SK-MEL-5 (cell line): ENCODE results near the gene GABARAPL1. TPM values are rescaled to one million over a fixed set of nuclear protein-coding genes. Genes with fewer than 3 reads are reported as not detected.
A peak's percentile ranks its signal among the peaks of the same experiment; 100 is the strongest.
"Not testable (repeated sequence)": the region's sequence is repeated elsewhere in the genome, so short reads cannot be mapped to it uniquely, and the experiment has no call there.

ENCODE experiments used
- DNase-seq: peaks from one replicate; pipeline ENCODE4 v3.0.0-alpha.2; 2016; ENCODE audit warnings: low read depth, low spot score
- in situ Hi-C: cut with HindIII; loops from 2 replicates; pipeline ENCODE4 v1.10.0; 2016; ENCODE audit warnings: low sequenced_read_pairs, high pct_unique_total_duplicates, low pct_unique_long_range_greater_than_20kb
- total RNA-seq: library from RNA; depleted of rRNA; stranded (reverse); fragments of >200 nt; shearing (Covaris generic); gene quantifications from 2 replicates; pipeline ENCODE4 v1.2.3, GENCODE V29; 2014

GABARAPL1 gene
- total RNA-seq, 1 experiment from 2014 or later = 57.2 TPM

DNA sequence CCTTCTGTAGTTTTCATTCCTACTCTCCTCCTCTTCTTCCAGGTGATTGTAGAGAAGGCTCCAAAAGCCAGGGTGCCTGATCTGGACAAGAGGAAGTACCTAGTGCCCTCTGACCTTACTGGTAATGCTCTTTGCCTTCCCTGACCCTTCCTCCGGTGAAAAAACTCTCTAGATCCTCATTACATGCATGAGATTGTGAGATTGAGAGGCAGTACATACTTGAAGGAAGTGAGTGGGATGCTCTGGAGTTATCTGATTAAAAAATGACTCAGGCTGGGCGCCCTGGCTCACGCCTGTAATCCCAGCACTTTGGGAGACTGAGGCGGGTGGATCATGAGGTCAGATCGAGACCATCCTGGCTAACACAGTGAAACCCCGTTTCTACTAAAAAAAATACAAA lies 5.3 kb downstream of the GABARAPL1 start:
- DNase-seq = no peak
- in situ Hi-C loops = no loop called here

DNA sequence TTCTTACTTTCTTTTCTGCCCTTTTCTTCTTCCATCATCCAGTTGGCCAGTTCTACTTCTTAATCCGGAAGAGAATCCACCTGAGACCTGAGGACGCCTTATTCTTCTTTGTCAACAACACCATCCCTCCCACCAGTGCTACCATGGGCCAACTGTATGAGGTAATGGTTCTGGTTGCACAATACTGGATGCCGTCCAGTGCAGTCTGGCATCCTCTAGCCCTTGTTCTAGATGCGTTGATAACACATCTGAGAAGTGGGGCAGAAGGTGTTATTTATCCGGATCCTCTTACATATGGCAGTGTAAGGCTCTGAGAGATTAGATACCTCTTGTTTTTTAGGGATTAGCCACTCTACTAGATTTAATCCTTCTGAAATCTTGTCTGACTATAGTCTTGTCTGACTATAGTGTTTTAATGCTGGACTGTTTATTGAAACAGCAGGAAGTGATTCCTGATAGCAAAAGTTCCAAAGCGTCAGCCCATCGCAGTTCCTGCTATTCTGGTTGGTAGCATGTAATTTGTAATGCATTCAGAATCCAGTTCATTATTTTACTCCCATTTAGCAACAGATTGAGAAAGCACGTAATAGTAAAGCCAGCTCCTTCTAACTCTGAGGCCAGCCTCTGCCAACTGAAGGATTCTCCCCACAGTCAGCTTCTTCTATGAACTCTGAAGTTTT lies 7.9 kb downstream of the GABARAPL1 start:
- in situ Hi-C loops = no loop called here
- no peak for DNase-seq

- DNase-seq = no peak
- in situ Hi-C loops = no loop called here
Measured at GRCh38 chr12:10221846-10222245, 9.2 kb downstream of the GABARAPL1 start.

GRCh38 chr12:10223208-10223607 lies 10.5 kb downstream of the GABARAPL1 start:
- no peak for DNase-seq
- in situ Hi-C loops = no loop called here

DNA sequence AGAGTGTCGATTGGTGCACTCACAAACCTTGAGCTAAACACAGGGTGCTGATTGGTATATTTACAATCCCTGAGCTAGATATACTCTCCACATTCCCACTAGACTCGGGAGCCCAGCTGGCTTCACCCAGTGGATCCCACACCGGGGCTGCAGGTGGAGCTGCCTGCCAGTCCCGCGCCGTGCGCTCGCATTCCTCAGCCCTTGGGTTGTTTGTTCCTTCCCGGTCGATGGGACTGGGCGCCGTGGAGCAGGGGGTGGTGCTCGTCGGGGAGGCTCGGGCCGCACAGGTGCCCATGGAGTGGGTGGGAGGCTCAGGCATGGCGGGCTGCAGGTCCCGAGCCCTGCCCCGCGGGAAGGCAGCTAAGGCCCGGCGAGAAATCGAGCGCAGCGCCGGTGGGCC lies 12.7 kb downstream of the GABARAPL1 start:
- DNase-seq, in situ Hi-C loops: not testable (repeated sequence)

GRCh38 chr12:10226086-10226485 lies 13.4 kb downstream of the GABARAPL1 start:
- in situ Hi-C loops = no loop called here

DNA sequence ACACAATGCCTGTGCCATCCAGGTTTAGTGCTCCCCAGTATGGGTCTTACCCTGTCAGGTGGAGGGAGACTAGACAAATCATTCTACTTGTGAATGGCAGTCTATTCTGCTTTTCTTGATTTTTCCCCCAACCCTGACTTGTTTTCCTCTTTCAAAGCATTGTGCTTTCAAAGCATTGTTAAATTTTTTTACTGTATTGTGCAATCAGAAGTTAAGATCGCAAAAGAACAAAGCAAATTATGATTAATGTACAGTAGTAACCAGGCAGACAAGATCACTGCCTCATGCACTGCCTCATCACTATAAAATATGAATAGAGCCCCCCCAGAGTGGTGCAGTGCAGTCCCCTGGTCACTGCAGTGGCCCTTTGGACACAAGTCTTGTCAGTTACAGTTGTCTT lies 14.1 kb downstream of the GABARAPL1 start:
- in situ Hi-C loops = no loop called here
- DNase-seq = no peak

More at GRCh38 chr12:10226086-10226485, 13.4 kb downstream of the GABARAPL1 start:
- DNase-seq = no peak

DNA sequence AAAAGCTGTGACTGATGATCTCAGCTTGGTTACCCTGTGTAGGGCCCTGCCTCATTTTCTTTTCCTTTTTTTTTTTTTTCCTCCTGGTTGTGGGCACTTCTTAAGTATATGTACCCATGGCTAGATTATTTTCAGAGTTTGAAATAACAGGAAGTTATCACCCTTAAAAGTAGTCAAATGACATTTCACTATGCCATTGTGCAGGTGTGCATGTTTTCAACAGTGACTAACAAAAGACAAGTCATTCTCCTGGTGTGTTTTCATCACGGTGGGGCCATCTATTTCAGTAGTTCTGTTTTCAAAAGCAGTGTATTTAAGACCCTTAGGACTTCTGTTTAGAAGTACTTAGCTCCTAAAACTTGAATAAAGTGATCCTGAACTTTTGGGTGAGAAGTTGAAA lies 15.0 kb downstream of the GABARAPL1 start:
- DNase-seq = no peak
- in situ Hi-C loops = no loop called here

- DNase-seq = no peak
- in situ Hi-C loops = no loop called here
Measured at GRCh38 chr12:10234562-10234961, 21.9 kb downstream of the GABARAPL1 start.

GRCh38 chr12:10235761-10236631 lies 23.3 kb downstream of the GABARAPL1 start:
- DNase-seq = peak; percentile 67
- in situ Hi-C loops = no loop called here

GRCh38 chr12:10236720-10237119 lies 24.0 kb downstream of the GABARAPL1 start:
- DNase-seq = no peak
- in situ Hi-C loops = no loop called here

- in situ Hi-C loops = no loop called here
- DNase-seq = no peak
Measured at GRCh38 chr12:10238526-10238925, 25.8 kb downstream of the GABARAPL1 start.

DNA sequence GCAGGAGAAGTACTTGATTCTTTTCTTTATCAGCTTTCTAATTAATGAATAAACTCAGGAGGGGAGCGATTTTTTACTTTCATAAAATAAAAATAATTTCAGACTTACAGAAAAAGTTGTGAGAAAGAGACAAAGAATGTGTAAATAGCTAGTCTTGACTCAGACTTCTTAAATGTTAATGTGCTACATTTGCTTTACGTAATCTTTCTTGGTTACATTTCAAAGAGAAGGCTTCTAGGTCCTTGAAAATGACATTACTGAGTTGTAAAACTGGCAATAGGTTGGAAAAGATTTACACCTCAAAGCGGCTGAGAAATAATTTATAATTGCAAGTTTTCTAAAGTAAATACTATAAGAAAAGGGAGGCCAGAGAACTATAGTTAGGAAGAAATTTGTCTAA lies 28.6 kb downstream of the GABARAPL1 start:
- DNase-seq = no peak
- in situ Hi-C loops = no loop called here

DNA sequence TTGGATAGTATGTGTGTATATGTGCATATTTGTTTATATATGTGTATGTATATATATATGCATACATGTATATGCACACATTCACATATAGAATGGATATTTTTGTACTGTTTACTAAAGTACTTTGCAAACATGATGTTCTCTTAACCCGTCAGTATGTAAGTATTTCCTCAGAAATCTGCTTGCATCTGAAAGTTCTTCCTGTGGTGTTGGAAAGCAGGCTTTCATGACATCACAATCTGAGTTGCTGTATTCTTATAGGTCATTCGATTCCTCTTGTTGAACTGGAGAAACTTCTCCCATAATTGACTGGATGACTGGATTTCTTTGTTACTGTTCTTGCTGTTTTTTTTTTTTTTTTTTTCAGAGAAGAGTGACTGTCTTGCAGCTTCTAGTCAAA lies 29.1 kb downstream of the GABARAPL1 start:
- peak; percentile 79 for DNase-seq
- in situ Hi-C loops = no loop called here

- in situ Hi-C loops = no loop called here
- no peak for DNase-seq
Measured at GRCh38 chr12:10242539-10242938, 29.9 kb downstream of the GABARAPL1 start.

- DNase-seq = peak; percentile 30
- in situ Hi-C loops = no loop called here
Measured at GRCh38 chr12:10243818-10244520, 31.3 kb downstream of the GABARAPL1 start.

DNA sequence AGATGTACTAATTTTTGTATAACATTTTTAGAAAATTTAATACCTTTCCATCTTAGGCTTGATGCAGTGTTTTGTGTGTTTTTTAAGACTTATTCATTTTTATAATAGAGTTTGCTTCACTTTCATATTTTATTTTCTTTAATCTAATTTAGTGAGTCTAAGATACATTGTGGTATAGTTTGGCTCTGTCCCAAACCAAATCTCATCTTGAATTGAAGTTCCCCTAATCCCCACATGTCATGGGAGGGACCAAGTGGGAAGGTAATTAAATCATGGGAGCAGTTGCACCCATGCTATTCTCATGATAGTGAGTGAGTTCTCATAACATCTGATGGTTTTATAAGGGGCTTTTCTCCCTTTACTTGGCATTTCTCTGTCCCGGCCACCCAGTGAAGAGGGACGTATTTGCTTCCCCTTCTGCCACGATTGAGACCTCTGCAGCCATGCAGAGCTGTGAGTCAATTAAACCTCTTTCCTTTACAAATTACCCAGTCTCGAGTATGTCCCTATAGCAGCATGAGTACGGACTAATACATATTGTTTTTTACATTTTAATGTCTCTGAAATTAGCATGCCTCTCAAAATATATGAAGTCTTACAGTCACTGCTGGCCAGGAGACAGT lies 34.9 kb downstream of the GABARAPL1 start:
- DNase-seq = no peak
- in situ Hi-C loops = no loop called here
